NAMALWA (cell line): Measurements from ENCODE around the gene SLC35E3.
A peak's percentile ranks its signal among the peaks of the same experiment; 100 is the strongest.

Experiments
- DNase-seq: peaks from one replicate; pipeline ENCODE4 v3.0.0-alpha.2; 2015; ENCODE audit warnings: low spot score

SLC35E3 gene

GRCh38 chr12:68745904-68746571, at the start of gene SLC35E3:
SLC35E3 (plus strand) TSS chr12:68746176; CDS start chr12:68746378, 202 bp downstream.
- peak; percentile 96 for DNase-seq

GRCh38 chr12:68699486-68699885, 46.5 kb upstream of the SLC35E3 start:
- no peak for DNase-seq

GRCh38 chr12:68727776-68728175, 18.2 kb upstream of the SLC35E3 start:
- no peak for DNase-seq

GRCh38 chr12:68733661-68734071, 12.3 kb upstream of the SLC35E3 start:
- DNase-seq, result no peak

DNA sequence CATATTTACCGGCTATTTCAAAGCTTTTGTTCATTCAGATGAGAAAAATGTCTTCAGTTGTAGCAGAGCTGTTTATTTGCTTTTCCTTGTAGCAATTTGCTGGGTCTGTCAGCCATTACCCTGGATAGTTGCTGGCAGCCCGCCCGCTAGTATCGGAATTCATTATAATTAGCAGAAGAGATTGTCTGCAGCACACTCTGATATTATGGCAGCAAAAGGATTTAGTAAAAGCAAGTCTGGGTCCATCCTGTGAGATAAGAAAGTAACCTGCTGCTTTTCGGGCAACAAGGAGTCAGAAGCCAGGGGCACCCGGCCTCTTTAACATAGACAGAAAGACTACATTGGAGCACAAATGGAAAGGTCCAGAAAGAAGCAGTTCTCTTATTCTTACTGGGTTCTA, 6.1 kb upstream of the SLC35E3 start:
- no peak for DNase-seq

DNA sequence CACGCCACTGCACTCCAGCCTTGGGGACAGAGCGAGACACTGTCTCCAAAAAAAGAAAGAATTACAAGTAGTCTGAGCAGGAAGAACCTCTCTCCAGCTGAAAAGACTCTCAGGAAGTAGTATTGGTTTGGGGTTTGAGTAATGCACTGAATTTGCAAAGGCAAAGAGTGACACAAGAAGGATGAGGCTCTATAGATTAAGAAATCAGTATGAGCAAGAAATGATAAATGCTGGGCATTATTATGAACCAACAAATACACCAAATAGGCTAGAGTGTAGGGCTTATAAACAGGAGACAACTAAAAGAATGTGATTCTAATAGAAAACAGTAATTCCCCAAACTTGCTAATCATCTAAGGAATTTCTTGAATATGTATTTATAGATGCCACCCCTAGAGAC, 2.6 kb upstream of the SLC35E3 start:
- DNase-seq, result no peak

DNA sequence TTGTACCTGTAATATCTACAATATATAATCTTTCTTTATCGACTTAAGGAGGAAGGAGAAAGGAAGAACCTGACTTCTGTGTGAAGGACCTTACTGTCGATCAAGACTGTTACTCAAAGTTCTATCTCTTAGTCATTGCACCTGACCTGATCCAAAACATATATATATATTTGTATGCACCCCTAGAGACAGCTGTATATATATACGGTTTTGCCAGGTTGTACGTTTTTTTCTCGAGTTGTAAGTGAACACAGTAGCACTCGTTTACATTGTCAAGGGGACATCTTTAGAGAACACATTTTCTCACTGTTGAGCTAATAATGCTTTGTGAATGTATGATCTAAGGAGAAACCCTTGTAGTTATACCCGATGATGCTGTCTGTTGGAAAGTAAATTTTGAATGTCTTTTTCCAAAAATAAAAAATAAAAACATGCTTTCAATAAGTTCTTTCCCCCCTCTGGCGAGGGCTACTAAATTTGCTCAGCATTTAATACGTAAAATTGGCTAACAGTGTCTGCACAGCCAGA, 536 bp upstream of the SLC35E3 start:
- DNase-seq, result peak; percentile 78

GRCh38 chr12:68746572-68747180, 700 bp downstream of the SLC35E3 start:
- DNase-seq, result peak; percentile 56

DNA sequence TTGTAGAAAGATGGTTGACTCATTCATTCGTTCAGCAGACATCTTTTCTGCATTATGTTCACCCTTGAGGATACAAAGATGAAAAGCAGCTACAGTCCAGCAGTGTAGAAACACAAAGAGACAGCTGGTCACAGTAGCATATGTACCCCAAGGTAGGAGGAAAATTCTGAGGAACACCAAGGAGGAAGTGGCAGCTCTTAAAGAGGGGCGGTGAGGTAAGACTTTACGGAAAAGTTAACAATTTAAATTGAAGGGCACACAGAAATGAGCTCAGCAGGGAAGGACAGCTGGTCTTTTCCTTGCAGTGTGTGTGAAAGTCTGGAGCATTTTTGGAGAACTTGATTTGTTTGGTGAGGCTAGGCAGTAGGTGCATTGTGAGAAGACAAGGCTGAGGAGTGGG, 3.5 kb downstream of the SLC35E3 start:
- DNase-seq, result no peak

DNA sequence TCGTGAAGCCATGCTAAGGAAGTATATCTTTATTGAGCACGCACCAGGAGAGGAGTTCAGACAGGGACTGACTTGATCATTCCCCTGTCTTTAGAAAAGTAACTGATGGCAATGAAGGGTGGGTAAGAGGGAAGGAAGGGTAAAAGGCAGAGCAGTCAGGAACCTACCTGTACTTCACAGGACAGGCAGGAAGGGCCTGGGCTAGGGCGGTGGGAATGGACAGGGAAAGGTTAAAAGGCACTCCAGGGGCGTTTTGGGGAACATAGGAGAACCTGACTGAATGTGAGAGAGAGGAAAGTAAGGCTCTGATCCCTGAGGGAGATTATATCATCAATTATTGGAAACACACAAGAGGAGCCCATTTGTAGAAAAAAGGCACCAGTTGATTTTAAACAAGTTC, 3.9 kb downstream of the SLC35E3 start:
- no peak for DNase-seq

DNA sequence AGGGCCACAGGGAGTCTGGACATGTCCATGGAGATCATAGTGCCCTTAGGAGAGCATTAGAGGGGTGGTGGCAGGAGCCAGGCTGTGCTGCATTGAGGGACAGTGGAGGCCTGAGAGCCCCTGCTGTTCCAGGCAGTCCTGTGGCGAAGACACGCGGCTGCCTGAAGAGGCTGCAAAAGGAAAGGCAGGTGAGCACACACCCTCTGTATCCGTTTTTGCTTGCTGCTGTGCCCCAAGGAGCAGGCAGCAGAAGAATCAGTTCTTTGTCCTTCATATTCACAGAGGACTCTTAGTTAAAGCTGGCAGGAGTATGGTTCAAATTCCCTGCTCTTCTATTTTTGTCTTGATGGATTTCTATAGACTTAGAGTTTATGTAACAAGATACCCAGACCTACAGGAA, 4.5 kb downstream of the SLC35E3 start:
- DNase-seq, result no peak

DNA sequence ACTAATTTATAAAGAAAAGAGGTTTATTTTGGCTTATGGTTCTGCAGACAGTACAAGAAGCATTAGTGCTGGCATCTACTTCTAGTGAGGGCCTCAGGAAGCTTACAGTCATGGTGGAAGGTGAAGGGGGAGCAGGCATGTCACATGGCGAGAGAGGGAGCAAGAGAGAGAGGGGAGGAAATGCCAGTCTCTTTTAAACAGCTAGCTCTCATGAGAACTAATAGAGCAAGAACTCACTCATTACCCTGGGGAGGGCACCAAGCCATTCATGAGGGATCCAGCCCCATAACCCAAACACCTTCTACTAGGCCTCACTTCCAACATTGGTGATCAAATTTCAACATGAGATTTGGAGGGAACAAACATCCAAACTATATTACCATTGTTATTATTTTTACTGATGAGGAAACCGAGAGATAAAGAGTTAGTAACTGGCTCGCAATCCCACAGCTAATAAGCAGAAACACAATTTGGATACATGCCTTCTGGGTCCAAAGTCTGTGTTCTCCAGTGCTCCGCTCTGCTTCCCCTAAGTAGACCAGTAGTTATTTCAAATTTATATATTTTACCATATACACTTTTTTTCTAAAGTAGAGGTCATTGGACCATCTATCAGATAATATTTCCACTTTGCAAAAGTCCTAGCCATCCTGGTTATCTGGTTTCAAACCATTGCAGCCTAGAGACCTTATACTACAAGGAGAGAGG, 9.7 kb downstream of the SLC35E3 start:
- DNase-seq, result no peak

DNA sequence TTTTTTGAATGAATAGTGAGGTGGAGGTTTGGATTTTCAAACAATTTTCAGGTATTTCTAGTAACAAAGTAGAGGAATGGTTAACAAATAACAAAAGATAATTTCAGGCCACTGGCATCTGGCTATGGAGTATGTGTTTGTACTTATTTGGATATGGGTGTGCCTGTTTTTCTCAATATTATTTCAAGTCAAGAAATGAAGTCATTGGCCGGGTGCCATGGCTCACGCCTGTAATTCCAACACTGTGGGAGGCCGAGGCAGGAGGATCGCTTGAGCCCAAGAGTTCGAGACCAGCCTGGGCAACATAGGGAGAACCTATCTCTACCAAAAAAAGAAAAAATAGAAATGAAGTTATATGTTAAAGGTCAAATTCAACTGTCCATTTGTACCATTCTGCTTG, 13.9 kb downstream of the SLC35E3 start:
- DNase-seq, result no peak

- DNase-seq, result no peak
Observed at GRCh38 chr12:68760806-68761441, 14.9 kb downstream of the SLC35E3 start.

DNA sequence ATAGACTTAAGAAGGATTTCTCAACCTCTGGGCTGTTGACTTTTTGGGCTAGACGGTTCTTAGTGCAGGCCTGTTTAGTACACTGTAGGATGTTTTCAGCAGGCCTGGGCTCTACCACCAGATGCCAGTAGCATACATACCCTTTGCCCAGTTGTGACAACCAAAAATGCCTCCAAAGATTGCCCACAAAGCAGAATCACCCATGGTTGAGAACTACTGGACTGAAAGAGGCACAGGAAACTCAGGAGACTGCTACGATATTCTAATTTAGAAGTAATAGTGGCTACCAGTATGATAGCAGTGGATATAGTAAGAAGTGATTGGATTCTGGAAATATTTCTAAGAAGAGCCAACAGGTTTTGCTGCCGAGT, 15.5 kb downstream of the SLC35E3 start:
- no peak for DNase-seq

- DNase-seq, result no peak
Observed at GRCh38 chr12:68761901-68762630, 16.1 kb downstream of the SLC35E3 start.

- no peak for DNase-seq
Observed at GRCh38 chr12:68762691-68763090, 16.7 kb downstream of the SLC35E3 start.

- DNase-seq, result no peak
Observed at GRCh38 chr12:68765696-68766095, 19.7 kb downstream of the SLC35E3 start.

DNA sequence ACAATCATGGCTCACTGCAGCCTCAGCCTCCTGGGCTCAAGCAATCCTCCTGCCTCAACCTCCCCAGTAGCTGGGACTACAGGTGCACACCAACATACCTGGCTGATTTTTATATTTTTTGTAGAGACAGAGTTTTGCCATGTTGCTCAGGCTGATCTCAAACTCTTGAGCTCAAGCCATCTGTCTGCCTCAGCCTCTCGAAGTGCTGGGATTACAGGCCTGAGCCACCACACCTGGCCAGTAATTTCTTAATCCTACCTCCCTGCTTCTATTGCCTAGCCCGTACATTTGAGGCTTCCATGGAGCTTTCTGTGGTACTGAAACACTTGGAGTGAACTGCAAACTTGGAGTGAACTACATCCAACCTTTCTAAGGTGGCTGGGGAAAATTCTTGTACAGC, 20.7 kb downstream of the SLC35E3 start:
- DNase-seq, result no peak

DNA sequence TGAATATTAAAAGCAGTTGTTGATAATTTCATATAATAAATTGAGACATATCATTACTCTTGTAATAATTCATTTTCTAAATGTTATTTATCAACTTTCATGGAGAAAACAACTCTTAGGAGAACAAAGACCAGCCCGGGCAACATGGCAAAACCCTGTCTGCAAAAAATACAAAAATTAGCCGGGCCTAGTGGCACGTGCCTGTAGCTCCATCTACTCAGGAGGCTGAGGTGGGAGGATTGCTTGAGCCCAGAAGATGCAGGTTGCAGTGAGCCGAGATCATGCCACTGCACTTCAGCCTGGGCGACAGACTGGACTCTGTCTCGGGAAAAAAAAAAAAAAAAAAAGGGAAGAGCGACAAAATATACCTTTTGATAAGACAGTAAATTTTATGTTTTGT, 21.2 kb downstream of the SLC35E3 start:
- no peak for DNase-seq

- DNase-seq, result no peak
Observed at GRCh38 chr12:68768431-68768939, 22.5 kb downstream of the SLC35E3 start.

GRCh38 chr12:68769941-68770340, 24.0 kb downstream of the SLC35E3 start:
- DNase-seq, result no peak
